ENCODE data around the gene ANKMY2. TPM values are rescaled to one million over a fixed set of nuclear protein-coding genes. Genes with fewer than 3 reads are reported as not detected.

Gene ANKMY2
- total and polyA plus RNA-seq, 7 donors, result 11.9 to 21.1 (median 16.4) TPM

- no peaks in the 10 kb centered on the region for H3K27me3 ChIP-seq
- peaks cover 0 to 51% (median 36%) of the 10 kb centered on the region in 4 donors for H3K4me1 ChIP-seq
- no peak for DNase-seq
- no peak overlapping the region for H3K4me3 ChIP-seq
- TF ChIP-seq POLR2A (IDR thresholded peaks at IDR 0.05), result no peak
- no peak for TF ChIP-seq EP300 (IDR thresholded peaks at IDR 0.05)
- no peak for TF ChIP-seq CTCF (IDR thresholded peaks at IDR 0.05)
- no peak for TF ChIP-seq POLR2AphosphoS5 (IDR thresholded peaks at IDR 0.05)
- H3K36me3 ChIP-seq, result no peaks in the 10 kb centered on the region
- intact Hi-C loops (cut with DNase I), result no loop called here
- H3K9me3 ChIP-seq, result no peaks in the 10 kb centered on the region
- 78 to 82% methylated on average over 5 of the region's 5 CpGs for WGBS, 2 donors
- H3K27ac ChIP-seq, result peak overlapping the region; percentile 41 to 71 (median 56)
Observed at GRCh38 chr7:16637379-16637778, 8.2 kb downstream of the ANKMY2 start.

- DNase-seq, result no peak
- no peak overlapping the region for H3K4me3 ChIP-seq
- 77 to 88% methylated on average over 1 of the region's 1 CpG for WGBS, 2 donors
- intact Hi-C loops (cut with DNase I), result no loop called here
- H3K4me1 ChIP-seq, result peaks cover 0 to 51% (median 35%) of the 10 kb centered on the region in 4 donors
- TF ChIP-seq EP300 (IDR thresholded peaks at IDR 0.05) (no peak), CTCF (IDR thresholded peaks at IDR 0.05) (no peak), POLR2A (IDR thresholded peaks at IDR 0.05) (no peak), POLR2AphosphoS5 (IDR thresholded peaks at IDR 0.05) (no peak)
- peak overlapping the region; percentile 41 to 71 (median 56) for H3K27ac ChIP-seq
- no peaks in the 10 kb centered on the region for H3K27me3 ChIP-seq
- H3K36me3 ChIP-seq, result no peaks in the 10 kb centered on the region
- no peaks in the 10 kb centered on the region for H3K9me3 ChIP-seq
Observed at GRCh38 chr7:16636555-16637101, 8.9 kb downstream of the ANKMY2 start.

- peak; percentile 77 for DNase-seq
Observed at GRCh38 chr7:16634271-16634738, 11.2 kb downstream of the ANKMY2 start.

GRCh38 chr7:16630654-16631053, 14.9 kb downstream of the ANKMY2 start:
- intact Hi-C loops (cut with DNase I), result no loop called here
- H3K4me1 ChIP-seq, result peaks cover 0 to 19% (median 12%) of the 10 kb centered on the region in 4 donors
- no peak for TF ChIP-seq EP300 (IDR thresholded peaks at IDR 0.05)
- H3K4me3 ChIP-seq, result no peak overlapping the region
- no peaks in the 10 kb centered on the region for H3K27me3 ChIP-seq
- no peak for DNase-seq
- H3K36me3 ChIP-seq, result peaks cover 0 to 3% (median 0%) of the 10 kb centered on the region in 4 donors
- no peaks in the 10 kb centered on the region for H3K9me3 ChIP-seq
- no peak overlapping the region for H3K27ac ChIP-seq
- 91 to 94% methylated on average over 1 of the region's 1 CpG for WGBS, 2 donors

More at GRCh38 chr7:16634271-16634738, 11.2 kb downstream of the ANKMY2 start:
- Histone ChIP-seq H3K27ac (peak overlapping the region; percentile 55 to 71 (median 66)), H3K27me3 (no peaks in the 10 kb centered on the region), H3K36me3 (no peaks in the 10 kb centered on the region), H3K9me3 (no peaks in the 10 kb centered on the region), H3K4me3 (peak overlapping the region in 1 of 4 donors; percentile 9), H3K4me1 (peaks cover 0 to 51% (median 35%) of the 10 kb centered on the region in 4 donors)
- no peak for TF ChIP-seq POLR2A (IDR thresholded peaks at IDR 0.05)
- TF ChIP-seq POLR2AphosphoS5 (IDR thresholded peaks at IDR 0.05), result peak in 1 of 4 donors; percentile 31
- 14 to 52% methylated on average over 4 of the region's 4 CpGs for WGBS, 2 donors
- intact Hi-C loops (cut with DNase I), result no loop called here

DNA sequence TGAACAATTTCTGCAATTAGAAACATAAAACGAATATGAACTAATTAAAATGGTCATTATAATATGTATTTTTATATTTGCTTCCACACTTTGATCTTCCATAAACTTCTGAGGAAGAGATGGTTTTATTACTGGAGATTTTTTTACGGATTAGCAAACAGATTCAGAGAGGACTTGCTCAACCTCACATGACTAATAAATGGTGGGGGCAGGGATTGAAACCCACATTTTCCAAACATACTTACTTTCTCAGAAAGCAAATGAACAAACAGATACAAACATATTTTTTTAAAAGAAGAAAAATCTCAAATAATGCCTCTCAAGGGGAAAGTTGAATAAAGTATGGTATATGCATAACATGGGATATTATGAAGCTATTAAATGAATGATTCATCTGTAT, 18.3 kb downstream of the ANKMY2 start:
- DNase-seq, result no peak
- Histone ChIP-seq H3K27ac (no peak overlapping the region), H3K27me3 (no peaks in the 10 kb centered on the region), H3K36me3 (peaks cover 0 to 35% (median 0%) of the 10 kb centered on the region in 4 donors), H3K4me3 (no peak overlapping the region), H3K9me3 (no peaks in the 10 kb centered on the region), H3K4me1 (peaks cover 0 to 11% (median 0%) of the 10 kb centered on the region in 4 donors)
- no peak for TF ChIP-seq EP300 (IDR thresholded peaks at IDR 0.05)
- intact Hi-C loops (cut with DNase I), result no loop called here
- WGBS, 2 donors, result 37 to 47% methylated on average over 2 of the region's 2 CpGs

- intact Hi-C loops (cut with DNase I), result no loop called here
- 82 to 89% methylated on average over 2 of the region's 2 CpGs for WGBS, 2 donors
Observed at GRCh38 chr7:16626388-16626787, 19.2 kb downstream of the ANKMY2 start.

More at GRCh38 chr7:16626388-16626787, 19.2 kb downstream of the ANKMY2 start:
- no peak for TF ChIP-seq CTCF (IDR thresholded peaks at IDR 0.05)
- TF ChIP-seq EP300 (IDR thresholded peaks at IDR 0.05), result no peak
- TF ChIP-seq POLR2AphosphoS5 (IDR thresholded peaks at IDR 0.05), result no peak
- no peak for TF ChIP-seq POLR2A (IDR thresholded peaks at IDR 0.05)
- H3K4me1 ChIP-seq, result peaks cover 0 to 11% (median 0%) of the 10 kb centered on the region in 4 donors
- H3K36me3 ChIP-seq, result peaks cover 0 to 44% (median 0%) of the 10 kb centered on the region in 4 donors
- no peak overlapping the region for H3K27ac ChIP-seq
- no peaks in the 10 kb centered on the region for H3K27me3 ChIP-seq
- no peaks in the 10 kb centered on the region for H3K9me3 ChIP-seq
- no peak overlapping the region for H3K4me3 ChIP-seq
- no peak for DNase-seq

Measured in sigmoid colon (tissue), 7 donors.